GM18861 (cell line): ENCODE results near the gene TXNDC11.

Experiments used
- ATAC-seq: cut with Tn5 transposase; IDR thresholded peaks from one replicate; pipeline ENCODE4 v1.9.1; 2021; ENCODE audit not compliant: unreplicated experiment

TXNDC11 gene

GRCh38 chr16:11752856-11753255 lies 10.2 kb upstream of the TXNDC11 start:
- no peak for ATAC-seq

- ATAC-seq = no peak
Measured at GRCh38 chr16:11750056-11750455, 7.4 kb upstream of the TXNDC11 start.

- ATAC-seq = no peak
Measured at GRCh38 chr16:11748404-11749254, 6.0 kb upstream of the TXNDC11 start.

- no peak for ATAC-seq
Measured at GRCh38 chr16:11747949-11748403, 5.3 kb upstream of the TXNDC11 start.

- ATAC-seq = no peak
Measured at GRCh38 chr16:11744075-11744470, 1.4 kb upstream of the TXNDC11 start.

GRCh38 chr16:11743308-11744074 lies 834 bp upstream of the TXNDC11 start:
- ATAC-seq = no peak

- peak; percentile 17 for ATAC-seq
Measured at GRCh38 chr16:11742093-11742535, 543 bp downstream of the TXNDC11 start.

GRCh38 chr16:11740567-11740966 lies 2.1 kb downstream of the TXNDC11 start:
- no peak for ATAC-seq

GRCh38 chr16:11738742-11739544 lies 3.7 kb downstream of the TXNDC11 start:
- no peak for ATAC-seq

GRCh38 chr16:11737713-11738112 lies 4.9 kb downstream of the TXNDC11 start:
- no peak for ATAC-seq

- ATAC-seq = no peak
Measured at GRCh38 chr16:11736903-11737302, 5.8 kb downstream of the TXNDC11 start.

- no peak for ATAC-seq
Measured at GRCh38 chr16:11735787-11736186, 6.9 kb downstream of the TXNDC11 start.

GRCh38 chr16:11734653-11735043 lies 8.0 kb downstream of the TXNDC11 start:
- no peak for ATAC-seq

- ATAC-seq = no peak
Measured at GRCh38 chr16:11734025-11734652, 8.5 kb downstream of the TXNDC11 start.

GRCh38 chr16:11731222-11731621 lies 11.4 kb downstream of the TXNDC11 start:
- ATAC-seq = no peak

GRCh38 chr16:11729787-11730186 lies 12.9 kb downstream of the TXNDC11 start:
- ATAC-seq = no peak

GRCh38 chr16:11727796-11728543 lies 14.7 kb downstream of the TXNDC11 start:
- no peak for ATAC-seq

- ATAC-seq = no peak
Measured at GRCh38 chr16:11726008-11726407, 16.6 kb downstream of the TXNDC11 start.

- no peak for ATAC-seq
Measured at GRCh38 chr16:11725457-11725856, 17.2 kb downstream of the TXNDC11 start.

- ATAC-seq = no peak
Measured at GRCh38 chr16:11722468-11722808, 20.2 kb downstream of the TXNDC11 start.
